NCI-H446 treated with DMSO at 0.1 percent for 48 hours (cell line): ENCODE data around the gene SDF4.
"Not testable (repeated sequence)": the region's sequence is repeated elsewhere in the genome, so short reads cannot be mapped to it uniquely, and the experiment has no call there.

Source experiments
- DNase-seq: peaks from one replicate; lab custom pipeline; 2025; lab: John Stamatoyannopoulos, UW

Gene SDF4

DNA sequence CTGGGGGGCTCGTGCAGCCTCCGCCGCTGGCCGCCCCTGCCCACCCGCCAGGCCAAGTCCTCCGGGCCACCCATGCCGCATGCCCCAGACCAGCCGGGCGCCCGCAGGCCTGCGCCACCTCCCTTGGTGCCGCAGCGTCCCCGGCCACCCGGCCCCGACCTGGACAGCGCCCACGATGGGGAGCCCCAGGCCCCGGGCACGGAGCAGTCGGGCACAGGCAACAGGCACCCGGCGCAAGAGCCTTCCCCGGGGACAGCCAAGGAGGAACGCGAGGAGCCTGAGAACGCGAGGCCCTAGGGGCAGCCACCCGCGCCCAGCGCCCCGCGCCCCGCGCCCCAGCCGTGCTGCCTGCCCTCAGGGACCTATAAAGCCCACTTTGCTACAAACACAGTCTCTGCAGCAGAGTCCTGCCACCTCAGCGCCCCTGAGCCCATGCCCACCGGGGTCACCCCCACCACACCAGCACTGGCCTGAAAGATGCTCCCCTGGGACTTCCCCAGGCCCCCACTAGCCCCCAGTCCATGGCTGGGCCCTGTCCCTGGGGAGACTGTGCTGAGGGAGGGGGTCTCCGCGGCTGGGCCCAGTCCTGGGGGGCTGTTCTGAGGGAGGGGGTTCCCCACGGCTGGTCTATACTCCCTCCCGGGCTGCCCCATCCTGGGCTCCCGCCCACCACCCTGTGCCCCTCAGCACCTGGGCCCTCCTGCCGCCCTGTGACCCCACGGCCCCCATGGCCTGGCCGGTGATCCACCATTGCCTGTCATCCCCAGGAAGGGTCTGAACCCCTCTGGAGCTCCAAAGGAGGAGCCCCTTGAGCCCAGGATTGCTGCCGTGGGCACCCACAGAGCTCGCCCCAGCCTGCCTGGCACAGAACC lies 34.0 kb downstream of the SDF4 start:
- DNase-seq: no peak

DNA sequence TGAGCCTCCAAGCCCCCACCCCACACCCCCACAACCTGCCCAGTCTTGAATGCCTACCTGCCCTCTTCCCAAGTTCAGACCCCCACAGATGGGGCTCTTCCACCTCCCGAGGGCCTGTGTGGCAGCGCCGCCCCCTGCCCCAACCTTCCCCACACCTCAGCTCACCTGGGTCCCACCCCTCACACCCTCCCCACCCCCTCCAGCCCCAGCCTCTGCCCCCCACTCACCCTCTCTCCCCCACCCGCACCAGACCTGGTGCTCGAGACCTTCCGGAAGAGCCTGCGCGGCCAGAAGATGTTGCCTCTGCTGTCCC lies 34.7 kb downstream of the SDF4 start:
- no peak for DNase-seq

DNA sequence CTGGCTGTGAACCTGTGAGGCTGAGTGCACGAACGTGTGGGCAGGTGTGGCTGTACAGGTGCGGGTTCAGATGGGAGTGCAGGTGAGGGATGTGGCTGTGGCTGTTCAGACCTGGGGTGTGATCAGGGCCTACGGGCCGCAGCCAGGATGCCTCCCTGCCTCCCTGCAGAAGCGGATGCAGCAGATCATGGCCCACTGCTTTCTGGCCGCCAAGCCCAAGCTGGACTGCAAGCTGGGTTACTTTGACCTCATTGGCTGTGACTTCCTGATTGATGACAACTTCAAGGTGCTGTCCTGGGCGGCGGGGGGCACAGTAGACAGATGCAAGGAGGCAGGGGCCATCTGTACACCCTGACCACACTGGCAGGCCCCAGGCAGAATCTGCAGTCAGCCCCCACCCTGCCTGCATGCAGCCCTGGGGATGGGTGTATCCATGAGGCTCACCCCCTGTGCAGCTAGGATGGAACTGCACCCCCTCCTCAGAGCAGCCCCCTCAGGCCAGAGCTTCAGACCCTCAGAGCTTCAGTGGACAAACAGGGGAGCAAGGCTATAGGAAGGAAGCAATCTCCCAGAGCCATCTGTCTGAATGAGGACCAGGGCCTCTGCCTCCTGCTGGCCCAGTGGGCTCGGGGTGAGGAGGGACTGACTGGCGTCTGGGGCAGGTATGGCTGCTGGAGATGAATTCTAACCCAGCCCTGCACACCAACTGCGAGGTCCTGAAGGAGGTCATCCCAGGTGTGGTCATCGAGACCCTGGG lies 35.2 kb downstream of the SDF4 start:
- DNase-seq: no peak

DNA sequence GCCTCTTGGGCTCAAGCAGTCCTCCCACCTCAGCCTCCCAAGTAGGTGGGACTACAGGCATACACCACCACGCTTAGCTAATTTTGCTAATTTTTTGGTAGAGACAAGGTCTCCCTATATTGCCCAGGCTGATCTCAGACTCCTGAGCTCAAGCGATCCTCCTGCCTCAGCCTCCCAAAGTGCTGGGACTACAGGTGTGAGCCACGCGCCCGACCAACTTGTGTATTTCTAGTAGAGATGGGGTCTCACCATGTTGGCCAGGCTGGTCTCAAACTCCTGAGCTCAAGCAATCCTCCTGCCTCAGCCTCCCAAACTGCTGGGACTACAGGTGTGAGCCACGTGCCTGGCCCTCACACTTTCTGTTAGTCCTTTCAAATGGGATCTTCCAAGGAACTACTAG lies 36.1 kb downstream of the SDF4 start:
- not testable (repeated sequence) for DNase-seq

DNA sequence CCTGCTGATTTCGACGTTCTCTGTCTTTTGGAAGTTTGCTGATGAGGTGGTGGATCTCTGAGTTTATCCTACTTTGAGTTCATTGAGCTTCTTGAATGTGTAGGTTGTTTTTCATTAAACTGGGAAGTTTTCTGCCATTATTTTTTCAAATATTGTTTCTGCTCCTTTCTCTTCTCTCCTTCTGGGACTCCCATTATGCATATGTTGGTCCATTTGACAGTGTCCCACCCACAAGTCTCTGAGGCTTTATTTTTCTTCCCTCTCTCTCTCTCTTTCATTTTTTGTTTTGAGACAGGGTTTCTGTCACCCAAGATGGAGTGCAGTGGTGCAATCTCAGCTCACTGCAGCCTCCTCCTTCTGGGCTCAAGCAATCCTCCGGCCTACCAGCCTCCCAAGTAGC lies 37.1 kb downstream of the SDF4 start:
- DNase-seq: no peak

DNA sequence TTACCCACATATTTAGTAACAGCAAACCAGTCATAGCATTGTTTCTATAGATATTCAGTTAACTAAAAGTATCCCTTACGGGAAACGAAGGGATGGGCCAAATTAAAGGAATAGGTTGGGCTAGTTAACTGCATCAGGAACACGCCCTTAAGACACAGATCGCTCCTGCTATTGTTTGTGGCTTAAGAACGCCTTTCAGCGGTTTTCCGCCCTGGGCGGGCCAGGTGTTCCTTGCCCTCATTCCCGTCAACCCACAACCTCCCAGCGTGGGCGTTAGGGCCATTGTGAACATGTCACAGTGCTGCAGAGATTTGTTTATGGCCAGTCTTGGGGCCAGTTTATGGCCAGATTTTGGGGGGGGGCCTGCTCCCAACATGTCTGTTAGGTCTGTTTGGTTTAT lies 40.1 kb downstream of the SDF4 start:
- DNase-seq: no peak

DNA sequence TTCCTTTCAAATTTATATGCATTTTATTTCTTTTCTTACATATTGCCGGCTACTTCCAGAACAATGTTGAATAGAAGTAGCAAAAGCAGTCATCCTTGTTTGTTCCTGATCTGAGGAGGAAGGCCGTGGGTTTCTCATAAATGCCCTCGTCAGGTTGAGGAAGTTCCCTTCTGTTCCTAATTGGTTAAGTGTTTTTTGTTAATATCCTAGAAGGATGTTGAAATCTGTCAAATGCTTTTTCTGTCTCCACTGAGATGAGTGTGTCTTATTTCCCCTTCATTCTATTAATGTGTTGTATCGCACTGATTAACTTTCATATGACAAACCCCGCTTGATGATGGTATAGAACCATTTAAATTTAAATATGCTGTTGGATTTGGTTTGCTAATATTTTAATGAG lies 42.7 kb downstream of the SDF4 start:
- DNase-seq: no peak

DNA sequence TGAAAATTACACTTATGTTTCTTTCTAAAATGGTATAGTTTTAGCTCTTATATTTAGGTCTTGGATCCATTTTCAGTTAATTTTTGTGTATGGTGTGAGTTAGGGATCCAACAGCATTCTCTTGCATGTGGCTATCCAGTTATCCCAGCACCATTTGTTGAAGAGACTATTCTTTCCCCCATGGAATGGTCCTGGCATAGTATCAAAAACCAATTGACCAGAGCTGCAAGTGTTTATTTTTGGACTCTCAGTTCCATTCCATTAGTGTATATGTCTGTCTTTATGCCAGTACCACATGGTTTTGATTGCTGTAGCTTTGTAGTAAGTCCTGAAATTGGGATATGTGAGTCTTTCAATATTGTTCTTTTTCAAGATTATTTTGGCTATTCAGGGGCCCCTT lies 43.9 kb downstream of the SDF4 start:
- no peak for DNase-seq

DNA sequence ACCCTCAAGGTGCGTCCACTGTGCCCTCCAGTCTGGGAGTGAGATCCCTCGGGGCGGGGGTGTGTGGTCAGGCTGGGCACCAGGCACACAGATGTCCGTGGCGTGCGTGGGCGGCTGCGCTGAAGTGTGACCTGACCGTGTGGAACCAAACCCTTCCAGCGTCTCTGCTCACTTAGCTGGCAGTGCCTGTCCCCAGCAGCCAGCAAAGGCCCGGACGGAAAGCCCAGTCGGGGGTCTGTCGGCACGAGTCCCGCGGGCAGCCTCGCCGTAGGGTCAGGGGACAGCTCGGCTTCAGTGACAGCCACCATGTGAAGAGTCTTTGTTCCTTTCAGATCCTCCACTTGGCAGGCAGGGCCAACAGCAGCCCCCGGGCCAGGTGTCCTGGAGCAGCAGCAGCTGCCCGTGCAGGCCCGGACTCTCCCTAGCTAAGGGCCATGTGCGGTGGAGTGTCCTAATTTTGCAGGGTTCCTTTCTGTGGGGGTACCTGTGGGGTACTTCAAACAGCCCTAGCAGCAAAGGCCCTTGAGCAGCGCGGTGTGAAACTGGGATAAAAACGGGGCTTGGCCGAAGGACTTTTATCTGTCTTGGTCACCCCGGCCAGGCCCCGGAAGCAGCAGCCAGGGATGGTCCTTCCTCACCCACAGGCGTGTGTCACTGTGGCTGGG lies 46.6 kb downstream of the SDF4 start:
- no peak for DNase-seq

DNA sequence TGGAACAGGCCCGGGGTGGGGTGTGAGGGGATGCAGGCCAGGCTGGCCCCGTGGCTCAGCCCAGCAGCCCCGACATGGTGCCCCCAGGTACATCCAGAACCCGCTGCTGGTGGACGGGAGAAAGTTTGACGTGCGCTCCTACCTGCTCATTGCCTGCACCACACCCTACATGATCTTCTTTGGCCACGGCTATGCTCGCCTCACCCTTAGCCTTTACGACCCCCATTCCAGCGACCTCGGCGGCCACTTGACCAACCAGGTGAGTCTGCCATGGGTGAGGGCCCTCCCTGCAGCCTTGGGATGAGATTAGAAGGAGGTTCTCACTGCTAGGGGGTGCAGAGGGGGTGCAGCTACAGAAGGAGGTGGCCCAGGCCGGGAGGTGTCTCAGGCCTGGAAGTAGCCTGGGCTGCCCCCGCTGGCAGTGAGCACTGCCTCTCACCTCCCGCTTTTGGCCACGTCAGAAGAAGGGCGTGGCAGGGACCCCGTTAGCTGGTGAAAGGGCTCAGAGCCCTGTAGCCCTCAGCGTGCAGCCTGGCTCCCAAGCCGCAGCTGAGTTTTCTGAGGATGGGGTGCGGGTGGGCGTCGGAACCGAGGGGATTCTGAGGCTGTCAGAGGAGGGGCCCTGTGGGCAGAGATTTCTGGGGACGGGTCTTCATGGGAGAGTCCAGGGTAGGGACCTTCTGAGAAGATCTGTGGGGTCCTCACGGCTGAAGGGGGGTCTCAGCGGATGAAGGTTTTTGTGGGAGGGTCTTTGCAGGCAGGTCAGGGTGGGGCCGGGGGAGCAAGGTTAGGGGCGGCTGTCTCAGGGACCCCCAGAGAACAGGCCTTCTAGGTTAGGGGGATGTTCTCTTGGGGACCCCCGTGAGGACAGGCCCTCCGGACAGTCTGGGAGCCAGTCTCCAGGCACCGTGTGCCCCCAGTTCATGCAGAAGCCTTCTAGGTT lies 47.7 kb downstream of the SDF4 start:
- no peak for DNase-seq

DNA sequence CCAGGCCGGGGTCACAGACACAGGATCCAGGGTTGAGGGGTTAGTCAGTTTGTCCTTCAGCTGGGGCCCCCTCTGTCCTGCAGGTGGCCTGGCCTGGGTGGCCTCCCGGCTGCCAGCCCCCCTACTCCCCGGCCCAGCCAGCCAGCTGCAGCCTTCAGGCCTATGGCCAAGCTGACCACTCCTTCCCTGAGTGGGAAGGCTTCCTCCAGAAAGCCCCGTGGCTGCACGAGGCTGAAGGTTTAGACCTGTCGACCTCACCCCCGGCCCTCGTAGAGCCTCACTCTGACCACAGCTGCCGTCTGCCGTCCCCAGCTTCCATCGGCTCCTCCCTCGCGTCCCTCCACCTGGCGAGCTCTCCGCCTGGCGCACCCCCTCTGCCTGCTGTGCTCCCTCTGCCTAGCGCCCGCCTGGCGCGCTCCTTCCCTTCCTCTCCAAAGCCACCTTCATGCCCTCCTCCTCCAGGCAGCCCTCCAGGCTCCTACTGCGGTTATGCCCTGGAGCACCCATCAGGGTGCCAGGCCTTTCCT lies 48.5 kb downstream of the SDF4 start:
- no peak for DNase-seq

DNA sequence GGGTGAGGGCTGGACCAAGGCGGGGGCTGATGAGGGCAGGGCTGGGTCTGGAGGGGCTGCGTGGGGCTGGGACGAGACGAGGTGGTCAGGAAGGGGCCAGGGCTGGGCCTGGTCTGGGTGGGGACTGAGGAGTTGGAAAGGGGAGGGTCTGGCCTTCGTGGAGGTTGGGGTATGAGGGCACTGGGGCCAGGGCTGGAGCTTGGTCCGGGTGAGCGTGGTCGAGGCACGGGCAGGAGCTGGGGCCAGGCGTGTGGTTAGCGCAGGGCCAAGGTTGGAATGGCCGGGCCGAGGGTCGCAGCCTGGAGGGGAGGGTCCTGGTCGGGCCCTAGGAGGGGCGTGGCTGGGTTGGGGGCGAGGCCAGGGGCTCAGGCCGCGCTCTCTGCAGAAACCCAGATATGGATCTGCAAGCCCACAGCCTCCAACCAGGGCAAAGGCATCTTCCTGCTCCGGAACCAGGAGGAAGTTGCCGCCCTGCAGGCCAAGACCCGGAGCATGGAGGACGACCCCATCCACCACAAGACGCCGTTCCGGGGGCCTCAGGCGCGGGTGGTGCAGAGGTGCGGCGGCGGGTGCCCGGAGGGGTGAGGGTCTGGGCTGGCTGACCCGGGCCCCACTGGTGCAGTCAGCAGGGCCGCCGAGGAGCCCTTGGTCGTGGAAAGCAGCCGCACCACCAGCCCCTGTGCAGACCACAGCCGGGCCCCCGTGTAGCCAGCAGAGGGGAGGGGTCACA lies 49.1 kb downstream of the SDF4 start:
- DNase-seq: no peak

DNA sequence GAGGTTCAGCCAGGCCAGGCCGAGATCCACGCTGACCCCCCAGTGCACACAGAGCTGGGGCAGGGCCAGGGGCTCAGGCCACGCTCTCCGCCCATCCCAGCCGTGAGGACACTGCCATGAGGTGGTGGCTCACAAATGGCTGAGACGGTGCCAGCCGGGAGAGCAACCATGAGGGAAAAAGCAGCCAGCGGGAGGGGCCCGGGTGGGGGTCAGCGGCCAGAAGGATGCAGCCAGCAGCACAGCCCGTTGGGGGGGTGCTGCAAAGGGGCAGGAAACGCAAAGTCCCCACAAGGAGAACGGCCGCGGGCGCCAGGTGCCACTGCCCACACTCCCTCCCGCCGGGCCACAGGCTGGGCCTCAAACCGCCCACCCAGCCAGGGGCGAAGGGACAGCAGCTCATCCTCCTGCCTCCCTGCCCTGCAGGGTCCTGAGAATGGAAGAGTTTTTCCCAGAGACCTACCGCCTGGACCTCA lies 49.8 kb downstream of the SDF4 start:
- DNase-seq: no peak

DNA sequence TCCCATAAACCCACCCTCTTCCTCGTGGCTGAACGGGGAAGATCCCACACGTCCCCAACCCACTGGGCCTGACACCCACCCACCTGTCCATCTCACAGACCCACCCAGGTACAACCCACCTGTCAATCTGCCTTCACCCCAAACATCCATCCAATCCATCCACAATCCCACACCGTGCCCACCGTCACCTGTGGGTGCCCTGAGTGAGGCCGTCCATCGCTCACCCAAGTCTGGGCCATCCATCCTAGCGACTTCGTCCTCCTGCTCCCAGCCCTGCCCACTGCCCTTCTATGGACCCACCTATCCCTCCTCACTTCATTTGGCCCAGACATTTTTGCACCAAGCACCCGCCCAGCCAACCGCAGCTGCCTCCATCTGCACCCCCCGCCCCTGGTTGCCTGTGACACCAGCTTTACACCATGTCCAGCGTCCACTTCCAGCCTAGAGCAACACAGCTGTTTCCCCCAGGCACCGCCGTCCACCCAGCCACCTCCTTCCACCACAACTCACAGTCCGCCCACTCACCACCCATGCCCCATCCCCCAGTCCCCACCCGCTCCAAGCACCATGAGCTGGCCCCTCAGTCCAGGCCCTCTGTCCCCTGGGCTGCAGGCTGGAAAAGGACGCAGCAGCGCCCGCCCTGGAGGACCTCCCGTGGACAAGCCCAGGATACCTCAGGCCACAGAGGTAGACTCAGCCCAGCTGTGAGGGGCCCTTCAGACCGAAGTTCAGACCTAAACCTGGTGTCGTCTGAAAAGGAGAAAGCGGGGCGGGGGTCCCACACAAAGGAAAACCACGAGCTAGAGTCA lies 50.5 kb downstream of the SDF4 start:
- no peak for DNase-seq

DNA sequence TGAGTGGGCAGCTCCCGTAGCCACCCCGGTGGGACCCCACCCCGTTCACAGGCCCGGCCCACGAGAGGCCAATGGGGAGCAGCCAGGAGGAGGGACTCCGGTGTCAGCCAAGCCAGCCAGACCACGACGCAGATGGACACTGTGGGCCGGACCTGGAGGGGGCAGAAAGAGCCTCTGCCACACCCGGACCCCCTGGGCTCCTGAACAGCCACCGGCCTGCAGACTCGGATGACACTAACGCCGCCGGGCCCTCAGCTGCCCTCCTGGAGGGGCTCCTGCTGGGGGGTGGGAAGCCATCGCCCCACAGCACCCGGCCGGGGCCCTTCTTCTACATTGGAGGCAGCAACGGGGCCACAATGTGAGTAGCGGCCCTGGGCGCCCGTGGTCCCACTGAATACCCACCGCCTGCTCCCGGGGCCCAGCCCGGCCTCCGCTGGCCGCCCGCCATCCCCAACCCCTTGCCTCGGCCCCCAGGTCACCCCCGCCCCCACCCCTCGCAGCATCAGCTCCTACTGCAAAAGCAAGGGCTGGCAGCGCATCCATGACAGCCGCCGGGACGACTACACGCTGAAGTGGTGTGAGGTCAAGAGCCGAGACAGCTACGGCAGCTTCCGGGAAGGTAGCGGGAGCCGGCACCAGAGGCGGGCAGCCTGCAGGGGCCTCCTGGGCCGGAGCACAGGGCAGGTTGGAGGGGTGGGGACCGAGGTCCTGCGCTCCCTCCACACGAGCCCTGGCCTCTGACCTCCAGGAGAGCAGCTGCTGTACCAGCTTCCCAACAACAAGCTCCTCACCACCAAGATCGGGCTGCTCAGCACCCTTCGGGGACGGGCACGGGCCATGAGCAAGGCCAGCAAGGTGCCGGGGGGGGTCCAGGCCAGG lies 51.6 kb downstream of the SDF4 start:
- DNase-seq: no peak

DNA sequence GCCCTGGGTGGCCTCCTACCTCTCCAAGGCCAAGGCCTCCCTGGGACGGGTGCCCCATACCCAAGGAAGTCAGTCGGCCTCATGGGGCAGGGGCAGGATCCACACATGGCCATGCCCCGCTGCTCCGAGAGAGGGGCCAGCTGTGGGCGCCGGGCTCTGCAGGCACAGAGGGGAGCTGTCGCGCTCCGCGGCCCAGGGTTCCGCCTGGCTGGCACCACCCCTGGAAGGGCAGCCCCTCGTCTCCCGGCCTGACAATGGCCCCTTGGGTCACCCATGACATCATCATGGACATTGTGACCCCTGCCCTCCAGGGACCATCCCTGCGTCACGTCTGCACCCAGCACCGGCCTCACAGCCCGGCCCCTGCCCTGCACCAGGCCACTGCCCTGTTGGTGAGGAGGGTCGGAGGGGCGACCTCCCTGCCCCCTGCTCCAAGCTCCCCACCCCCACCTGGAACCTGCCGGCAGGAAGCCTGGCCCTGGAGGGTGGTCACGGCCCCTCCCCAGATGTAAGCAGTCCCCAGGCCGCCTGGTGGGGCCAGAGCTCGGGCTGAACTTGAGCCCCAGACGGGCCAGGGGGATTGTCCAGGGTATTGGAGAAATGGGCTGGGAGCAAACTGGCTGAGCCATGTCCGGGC lies 52.3 kb downstream of the SDF4 start:
- DNase-seq: no peak

DNA sequence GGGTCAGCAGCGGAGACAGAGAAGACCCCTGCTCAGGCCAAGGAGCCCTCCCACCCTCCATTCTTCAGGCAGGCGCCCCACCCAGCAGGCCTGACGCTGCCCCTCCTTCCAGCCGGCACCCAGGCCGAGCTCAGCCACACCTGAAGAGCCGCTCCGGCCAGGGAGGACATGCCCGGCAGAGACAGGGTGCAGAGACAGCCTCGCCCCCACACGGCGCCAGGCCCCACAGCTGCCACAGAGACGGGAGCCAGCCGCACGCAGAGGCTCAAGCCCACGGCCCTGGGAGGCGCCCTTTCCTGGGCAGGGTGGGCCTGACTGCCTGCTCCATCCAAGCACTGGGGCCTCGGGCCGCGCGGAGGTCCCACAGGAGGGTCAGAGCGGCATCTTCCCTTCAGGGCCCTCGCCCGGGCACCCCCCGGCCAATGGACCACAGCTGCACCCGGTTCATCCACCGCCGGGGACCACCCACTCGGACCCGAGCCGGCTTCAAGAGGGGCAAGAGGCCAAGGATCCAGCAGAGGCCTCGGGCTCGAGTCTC lies 52.9 kb downstream of the SDF4 start:
- no peak for DNase-seq
